BJ (cell line): ENCODE data around the gene PHKG2. TPM values are rescaled to one million over a fixed set of nuclear protein-coding genes. Genes with fewer than 3 reads are reported as not detected.
"Not testable (repeated sequence)": the region's sequence is repeated elsewhere in the genome, so short reads cannot be mapped to it uniquely, and the experiment has no call there.

Experiments used
- CTCF ChIA-PET: fragments of 350-600 bp; formaldehyde crosslinking; extraction: SDS; loops from one replicate; lab custom pipeline; 2021; ENCODE audit warnings: antibody characterized with exemption, inconsistent platforms; lab: Yijun Ruan, JAX
- POLR2A ChIA-PET: fragments of 300-600 bp; sonication (Branson Sonifier 250); formaldehyde crosslinking; extraction: SDS; loops from one replicate; lab custom pipeline; 2021; ENCODE audit warnings: antibody characterized with exemption; lab: Charles Lee
- DNase-seq: peaks from one replicate; pipeline ENCODE4 v3.0.0-alpha.2; 2011; ENCODE audit warnings: low read depth
- H3K27me3 ChIP-seq: 2 replicates; pipeline ENCODE4 v1.6.0; 2011; ENCODE audit warnings: low read length; ENCODE audit not compliant: control insufficient read depth, insufficient read depth
- H3K36me3 ChIP-seq: 2 replicates; pipeline ENCODE4 v1.5.1; 2011; ENCODE audit warnings: low read length; ENCODE audit not compliant: control insufficient read depth, insufficient read depth
- H3K4me3 ChIP-seq: 2 replicates; pipeline ENCODE4 v1.5.1; 2011; ENCODE audit warnings: low read depth, mild to moderate bottlenecking, control low read depth, low read length
- CTCF ChIP-seq: IDR thresholded peaks from 2 replicates; pipeline ENCODE4 v1.5.1; 2011; ENCODE audit warnings: low read depth, mild to moderate bottlenecking, control low read depth, inconsistent platforms, low read length, moderate library complexity; ENCODE audit not compliant: insufficient read depth
- polyA plus RNA-seq: library from polyadenylated mRNA; depleted of rRNA; stranded (reverse); fragments of >200 nt; gene quantifications from 2 replicates; pipeline ENCODE4 v1.2.3, GENCODE V29; 2011

PHKG2 gene
- polyA plus RNA-seq, 1 experiment = 32.4 TPM

GRCh38 chr16:30700971-30701370 lies 47.3 kb upstream of the PHKG2 start:
- TF ChIP-seq CTCF = no peak
- POLR2A ChIA-PET = no interaction called here
- CTCF ChIA-PET = no interaction called here
- H3K36me3 ChIP-seq = peaks cover 28% of the 10 kb centered on the region
- no peak overlapping the region for H3K4me3 ChIP-seq
- DNase-seq = no peak
- no peaks in the 10 kb centered on the region for H3K27me3 ChIP-seq

GRCh38 chr16:30703071-30703470 lies 45.2 kb upstream of the PHKG2 start:
- H3K4me3 ChIP-seq, POLR2A ChIA-PET, CTCF ChIA-PET: not testable (repeated sequence)

GRCh38 chr16:30703971-30704370 lies 44.3 kb upstream of the PHKG2 start:
- Histone ChIP-seq H3K27me3 (no peaks in the 10 kb centered on the region), H3K36me3 (peaks cover 43% of the 10 kb centered on the region), H3K4me3 (no peak overlapping the region)
- DNase-seq = no peak
- ChIA-PET CTCF (no interaction called here), POLR2A (no interaction called here)
- no peak for TF ChIP-seq CTCF

More at GRCh38 chr16:30703071-30703470, 45.2 kb upstream of the PHKG2 start:
- DNase-seq, H3K27me3 ChIP-seq: not testable (repeated sequence)
- H3K36me3 ChIP-seq = peaks cover 39% of the 10 kb centered on the region

- ChIA-PET CTCF (interaction anchor here (0.8 to 1.4 kb wide), 2 partner anchors 10 to 12 kb away, joined by 4 to 9 read pairs; no protein-coding TSS in a partner anchor), POLR2A (no interaction called here)
- H3K4me3 ChIP-seq = no peak overlapping the region
- peaks cover 56% of the 10 kb centered on the region for H3K36me3 ChIP-seq
- H3K27me3 ChIP-seq = no peaks in the 10 kb centered on the region
- DNase-seq = no peak
- TF ChIP-seq CTCF = no peak
Measured at GRCh38 chr16:30706046-30706445, 42.2 kb upstream of the PHKG2 start.

GRCh38 chr16:30710971-30711370 lies 37.3 kb upstream of the PHKG2 start:
- Histone ChIP-seq H3K4me3 (no peak overlapping the region), H3K36me3 (peaks cover 56% of the 10 kb centered on the region), H3K27me3 (no peaks in the 10 kb centered on the region)
- DNase-seq = no peak
- ChIA-PET POLR2A (no interaction called here), CTCF (interaction anchor here (0.6 to 1.8 kb wide), 2 partner anchors 13 to 59 kb away, joined by 3 read pairs; no protein-coding TSS in a partner anchor)
- no peak for TF ChIP-seq CTCF

- ChIA-PET CTCF (interaction anchor here (0.6 to 1.8 kb wide), 2 partner anchors 14 to 59 kb away, joined by 3 read pairs; no protein-coding TSS in a partner anchor), POLR2A (no interaction called here)
- no peak for DNase-seq
- no peaks in the 10 kb centered on the region for H3K27me3 ChIP-seq
- TF ChIP-seq CTCF = no peak
- H3K36me3 ChIP-seq = peaks cover 58% of the 10 kb centered on the region
- no peak overlapping the region for H3K4me3 ChIP-seq
Measured at GRCh38 chr16:30711712-30712111, 36.5 kb upstream of the PHKG2 start.
